H1 (cell line): Measurements from ENCODE around the gene NKX2-1. TPM values are rescaled to one million over a fixed set of nuclear protein-coding genes. Genes with fewer than 3 reads are reported as not detected.

Experiments used
- CTCF ChIA-PET: fragments of 300-600 bp; sonication (Branson Sonifier 250); formaldehyde crosslinking; loops from one replicate; lab custom pipeline; 2021; ENCODE audit not compliant: partially characterized antibody; lab: Charles Lee
- POLR2A ChIA-PET: fragments of 300-600 bp; sonication (Branson Sonifier 250); formaldehyde crosslinking; loops from one replicate; lab custom pipeline; 2021; ENCODE audit warnings: inconsistent platforms; ENCODE audit not compliant: partially characterized antibody; lab: Charles Lee
- DNase-seq, 2 experiments: peaks; one replicate each; pipeline versions ENCODE4 v3.0.0 to v3.0.0-alpha.2; 2010 to 2022; ENCODE audit warnings: low spot score in 2 of 2, low read depth in 1 of 2, mixed read lengths in 1 of 2
- FAIRE-seq: peaks from 2 replicates; lab custom pipeline; 2011; peaks lifted over from hg19 to GRCh38; lab: Jason Lieb, UNC
- H2AFZ ChIP-seq: 2 replicates; pipeline ENCODE4 v1.8.1; 2012; ENCODE audit warnings: low read length, inconsistent platforms
- H2AK5ac ChIP-seq: 2 replicates; pipeline ENCODE4 v1.6.1; 2013; ENCODE audit warnings: low read depth, low read length
- H2BK120ac ChIP-seq: replicated peaks from 2 replicates; pipeline ENCODE3; 2013; ENCODE audit warnings: low read depth, low read length, inconsistent platforms
- H2BK12ac ChIP-seq: 2 replicates; pipeline ENCODE4 v1.6.1; 2013; ENCODE audit warnings: low read depth, low read length
- H2BK15ac ChIP-seq: 2 replicates; pipeline ENCODE4 v1.6.1; 2013; ENCODE audit warnings: low read length
- H2BK20ac ChIP-seq: 2 replicates; pipeline ENCODE4 v1.6.1; 2013; ENCODE audit warnings: low read length
- H2BK5ac ChIP-seq: 2 replicates; pipeline ENCODE4 v1.6.1; 2013; ENCODE audit warnings: low read depth, low read length
- H3K14ac ChIP-seq: 2 replicates; pipeline ENCODE4 v1.6.1; 2013; ENCODE audit warnings: inconsistent platforms; ENCODE audit not compliant: insufficient read length
- H3K18ac ChIP-seq: 2 replicates; pipeline ENCODE4 v1.6.1; 2013; ENCODE audit warnings: low read length; ENCODE audit errors: extremely low read depth
- H3K23ac ChIP-seq: 2 replicates; pipeline ENCODE4 v1.6.1; 2013; ENCODE audit warnings: inconsistent platforms; ENCODE audit not compliant: insufficient read length
- H3K23me2 ChIP-seq: 2 replicates; pipeline ENCODE4 v1.6.1; 2013; ENCODE audit warnings: low read depth, low read length
- H3K27ac ChIP-seq: 2 replicates; pipeline ENCODE4 v1.6.1; 2011; ENCODE audit warnings: low read depth, low read length, inconsistent platforms
- H3K27me3 ChIP-seq, 4 experiments: replicated peaks in 1 of 4; 1 replicate in 1 of 4; 2 replicates in 3 of 4; pipeline versions ENCODE4 v1.6.1 to v1.8.1; 2011 to 2013; ENCODE audit warnings: low read length in 3 of 4, mild to moderate bottlenecking in 3 of 4, inconsistent platforms in 2 of 4, mixed read lengths in 2 of 4, moderate library complexity in 1 of 4; ENCODE audit not compliant: control insufficient read depth in 3 of 4, insufficient read depth in 3 of 4; ENCODE audit errors: extremely low read depth in 1 of 4
- H3K36me3 ChIP-seq, 4 experiments: 2 replicates each; pipeline versions ENCODE4 v1.6.1 to v1.8.1; 2011 to 2013; ENCODE audit warnings: mild to moderate bottlenecking in 4 of 4, low read length in 3 of 4, moderate library complexity in 2 of 4, control low read depth in 1 of 4, inconsistent platforms in 1 of 4; ENCODE audit not compliant: insufficient read depth in 4 of 4, control insufficient read depth in 2 of 4
- H3K4ac ChIP-seq: replicated peaks from 2 replicates; pipeline ENCODE3; 2013; ENCODE audit warnings: low read length, low read depth, mixed read lengths, inconsistent platforms; ENCODE audit not compliant: insufficient read length
- H3K4me1 ChIP-seq, 4 experiments: replicated peaks in 1 of 4; 1 replicate in 1 of 4; 2 replicates in 3 of 4; pipeline versions ENCODE4 v1.6.1 to v1.8.1; 2011 to 2013; ENCODE audit warnings: low read length in 3 of 4, inconsistent platforms in 2 of 4, mixed read lengths in 1 of 4; ENCODE audit not compliant: insufficient read depth in 4 of 4, control insufficient read depth in 3 of 4
- H3K4me2 ChIP-seq, 2 experiments: 2 replicates each; pipeline versions ENCODE4 v1.6.1 to v1.8.1; 2011 to 2013; ENCODE audit warnings: low read depth in 2 of 2, low read length in 2 of 2, control low read depth in 1 of 2, inconsistent platforms in 1 of 2, mild to moderate bottlenecking in 1 of 2; ENCODE audit not compliant: insufficient read depth in 1 of 2
- H3K4me3 ChIP-seq, 4 experiments: fragments of 200-600, 300-600 bp in 1 of 4; sonication (generic), shearing (Covaris generic), sonication (Bioruptor Twin) in 1 of 4; 2 replicates each; pipeline versions ENCODE4 v1.5.1 to v1.8.1; 2011 to 2016; ENCODE audit warnings: low read length in 4 of 4, low read depth in 3 of 4, control low read depth in 2 of 4, inconsistent platforms in 2 of 4, mild to moderate bottlenecking in 2 of 4, mixed read lengths in 1 of 4, moderate library complexity in 1 of 4; ENCODE audit not compliant: insufficient read depth in 2 of 4; ENCODE audit errors: extremely low read depth in 1 of 4
- H3K56ac ChIP-seq: replicated peaks from 2 replicates; pipeline ENCODE3; 2013; ENCODE audit warnings: low read depth, mild to moderate bottlenecking, mixed read lengths, low read length, inconsistent platforms; ENCODE audit not compliant: insufficient read length
- H3K79me1 ChIP-seq: 2 replicates; pipeline ENCODE4 v1.6.1; 2013; ENCODE audit warnings: low read depth, low read length, control low read depth
- H3K79me2 ChIP-seq, 2 experiments: 2 replicates each; pipeline versions ENCODE4 v1.6.1 to v1.8.1; 2012 to 2013; ENCODE audit warnings: low read length in 2 of 2, mild to moderate bottlenecking in 2 of 2, inconsistent platforms in 1 of 2; ENCODE audit not compliant: insufficient read depth in 2 of 2, control insufficient read depth in 1 of 2
- H3K9ac ChIP-seq, 4 experiments: replicated peaks in 1 of 4; 1 replicate in 1 of 4; 2 replicates in 3 of 4; pipeline versions ENCODE4 v1.6.1 to v1.8.1; 2011 to 2013; ENCODE audit warnings: low read depth in 3 of 4, low read length in 3 of 4, control low read depth in 2 of 4, mild to moderate bottlenecking in 2 of 4, moderate library complexity in 2 of 4, inconsistent platforms in 1 of 4; ENCODE audit errors: extremely low read depth in 1 of 4
- H3K9me3 ChIP-seq, 2 experiments: 2 replicates each; pipeline versions ENCODE4 v1.6.1 to v1.8.1; 2012 to 2013; ENCODE audit warnings: mild to moderate bottlenecking in 2 of 2, moderate library complexity in 2 of 2, control low read depth in 1 of 2, inconsistent platforms in 1 of 2, low read depth in 1 of 2, low read length in 1 of 2, mixed read lengths in 1 of 2; ENCODE audit not compliant: insufficient read depth in 2 of 2
- H4K20me1 ChIP-seq, 2 experiments: replicated peaks in 1 of 2; 2 replicates each; pipeline versions ENCODE3 to v1.8.1; 2011 to 2013; ENCODE audit warnings: inconsistent platforms in 2 of 2, low read length in 2 of 2, mild to moderate bottlenecking in 1 of 2; ENCODE audit not compliant: insufficient read depth in 2 of 2, control insufficient read depth in 1 of 2
- H4K5ac ChIP-seq: 2 replicates; pipeline ENCODE4 v1.6.1; 2013; ENCODE audit warnings: low read length, low read depth, mixed read lengths, inconsistent platforms; ENCODE audit not compliant: insufficient read length
- H4K8ac ChIP-seq: 2 replicates; pipeline ENCODE4 v1.8.0; 2013; ENCODE audit warnings: mild to moderate bottlenecking, moderate library complexity, low read length, inconsistent platforms; ENCODE audit not compliant: insufficient read depth; ENCODE audit errors: extremely low read depth
- H4K91ac ChIP-seq: replicated peaks from 2 replicates; pipeline ENCODE3; 2013; ENCODE audit warnings: low read length, mixed read lengths, inconsistent platforms; ENCODE audit not compliant: insufficient read length
- ATF3 ChIP-seq: IDR thresholded peaks from 2 replicates; pipeline ENCODE4 v1.6.1; 2011; ENCODE audit warnings: low read depth, mild to moderate bottlenecking, low read length; ENCODE audit not compliant: insufficient read depth
- BACH1 ChIP-seq: IDR thresholded peaks from 2 replicates; pipeline ENCODE4 v1.6.1; 2012; ENCODE audit warnings: low read length, improper control_type of control experiment
- CHD2 ChIP-seq: IDR thresholded peaks from 2 replicates; pipeline ENCODE4 v1.6.1; 2012; ENCODE audit warnings: low read length, improper control_type of control experiment
- E2F6 ChIP-seq: IDR thresholded peaks from 2 replicates; pipeline ENCODE4 v1.6.1; 2012; ENCODE audit warnings: inconsistent platforms
- EP300 ChIP-seq, 2 experiments: IDR thresholded peaks; 1 replicate in 1 of 2; 2 replicates in 1 of 2; pipeline ENCODE4 v1.6.1; 2011 to 2012; ENCODE audit warnings: low read depth in 2 of 2, low read length in 2 of 2, mild to moderate bottlenecking in 2 of 2, borderline replicate concordance in 1 of 2, inconsistent platforms in 1 of 2, moderate library complexity in 1 of 2
- GABPA ChIP-seq: IDR thresholded peaks from 2 replicates; pipeline ENCODE4 v1.6.1; 2011; ENCODE audit warnings: mild to moderate bottlenecking, low read length, moderate library complexity, borderline replicate concordance; ENCODE audit not compliant: insufficient read depth
- JUN ChIP-seq: IDR thresholded peaks from 2 replicates; pipeline ENCODE4 v1.6.1; 2011; ENCODE audit warnings: low read depth, mild to moderate bottlenecking, improper control_type of control experiment, low read length
- POLR2A ChIP-seq, 2 experiments: IDR thresholded peaks; 1 replicate in 1 of 2; 2 replicates in 1 of 2; pipeline ENCODE4 v1.6.1; 2011; ENCODE audit warnings: low read depth in 2 of 2, low read length in 2 of 2, mild to moderate bottlenecking in 2 of 2; ENCODE audit errors: control extremely low read depth in 1 of 2
- RBBP5 ChIP-seq: IDR thresholded peaks from 2 replicates; pipeline ENCODE4 v1.7.1; 2012; ENCODE audit warnings: low read depth, mild to moderate bottlenecking, inconsistent platforms, low read length, moderate library complexity, borderline replicate concordance
- WGBS, 2 experiments: shearing (Covaris generic) in 1 of 2; methylation state at CpG; one replicate each; pipeline versions ENCODE4 v1.1.6 to v1.1.7; 2013 to 2015; ENCODE audit warnings: low lambda C conversion rate in 2 of 2, mixed read lengths in 2 of 2, inconsistent platforms in 1 of 2, low coverage in 1 of 2, missing lambda C conversion rate in 1 of 2; ENCODE audit not compliant: insufficient replicate concordance in 2 of 2, insufficient coverage in 1 of 2, insufficient read length in 1 of 2; ENCODE audit errors: extremely low coverage in 1 of 2, missing lambda C conversion rate in 1 of 2; 5-methylcytosine and 5-hydroxymethylcytosine counted together
- polyA plus RNA-seq, 7 experiments: library from polyadenylated mRNA; depleted of rRNA in 3 of 7; stranded (reverse) in 5 of 7; unstranded in 2 of 7; fragments of >200 nt in 5 of 7; fragments of 200-250 nt in 2 of 7; gene quantifications; 1 replicate in 5 of 7; 2 replicates in 1 of 7; 4 replicates in 1 of 7; pipeline versions ENCODE4 v1.2.1 to v1.2.3, GENCODE V29; 2011 to 2013; ENCODE audit warnings: missing spikeins in 2 of 7, mixed read lengths in 2 of 7
- total RNA-seq: library from RNA; stranded (reverse); fragmentation: NEBNext Ultra II Directional; extraction: Animal tissue kit (Norgen Biotek cat#: 25700); gene quantifications from 2 replicates; pipeline ENCODE4 v1.2.1, GENCODE V29; 2021

The NKX2-1 gene
- total and polyA plus RNA-seq, 2 of the 8 experiments (the other 6 are each of a cell fraction or from before 2014, with no cell fraction given): not detected

- no peak overlapping the region; a peak in 1 of 7 replicates for H3K9ac ChIP-seq
- H2BK5ac ChIP-seq: 0 out of 2 replicates have a peak overlapping the region, but pooled peaks have one; percentile 16
- H3K9me3 ChIP-seq: no peaks in the 10 kb centered on the region
- H3K79me2 ChIP-seq: no peaks in the 10 kb centered on the region
- peaks cover 35 to 42% of the 10 kb centered on the region in 2 experiments for H4K20me1 ChIP-seq
- no peak overlapping the region for H4K5ac ChIP-seq
- H3K79me1 ChIP-seq: no peaks in the 10 kb centered on the region
- peaks cover 1% of the 10 kb centered on the region; the same call in 1 of the 2 replicates for H3K23me2 ChIP-seq
- H3K27ac ChIP-seq: no peak overlapping the region
- H3K23ac ChIP-seq: no peak overlapping the region
- CTCF ChIA-PET: interaction anchor here (0.7 to 9.7 kb wide), 14 partner anchors 8 to 409 kb away, joined by 3 to 202 read pairs (median 5); partner anchors contain the start of gene NKX2-1
- peaks cover under 1 to 26% (median 18%) of the 10 kb centered on the region in 4 experiments; a peak in 6 of 7 replicates for H3K4me1 ChIP-seq
- no peak overlapping the region for H3K14ac ChIP-seq
- H2AK5ac ChIP-seq: no peak overlapping the region
- H3K36me3 ChIP-seq: peaks cover 0 to 9% (median 0%) of the 10 kb centered on the region in 4 experiments; a peak in 1 of 8 replicates
- H4K8ac ChIP-seq: no peak overlapping the region
- no peak overlapping the region for H2BK15ac ChIP-seq
- H3K27me3 ChIP-seq: peaks cover 94 to 99% (median 97%) of the 10 kb centered on the region in 4 experiments
- no peak overlapping the region for H4K91ac ChIP-seq
- H2BK20ac ChIP-seq: peak overlapping the region; percentile 48; the same call in 1 of the 2 replicates
- H3K4me2 ChIP-seq: peak overlapping the region; percentile 50 to 55; a peak in 2 of 4 replicates
- no peak overlapping the region for H3K4ac ChIP-seq
- H3K18ac ChIP-seq: no peak overlapping the region
- H2BK120ac ChIP-seq: no peak overlapping the region
- POLR2A ChIA-PET: interaction anchor here (1.3 to 2.1 kb wide), 4 partner anchors 10 to 143 kb away, joined by 3 to 8 read pairs (median 6); no protein-coding TSS in a partner anchor
- 4% methylated on average over 34 of the region's 38 CpGs; no CpG with 5 or more reads in 1 of the 2 experiments for WGBS, 2 experiments
- no peak overlapping the region for H2AFZ ChIP-seq
- 0 out of 2 replicates have a peak overlapping the region, but pooled peaks have one; percentile 55 for H2BK12ac ChIP-seq
- peak overlapping the region in 1 of 4 experiments; percentile 28; a peak in 1 of 8 replicates for H3K4me3 ChIP-seq
- no peak overlapping the region for H3K56ac ChIP-seq
- peak in 1 of 2 experiments; percentile 63 for DNase-seq
- no peak for FAIRE-seq
- TF ChIP-seq JUN (no peak), EP300 (IDR thresholded peaks at IDR 0.05; ENCODE audit: borderline replicate concordance in 1 of 2, low read depth in 2 of 2, low read length in 2 of 2) (no peak), RBBP5 (no peak), GABPA (no peak), BACH1 (no peak), E2F6 (no peak), POLR2A (IDR thresholded peaks at IDR 0.05; ENCODE audit: control extremely low read depth in 1 of 2, low read depth in 2 of 2, low read length in 2 of 2) (no peak), ATF3 (no peak), CHD2 (no peak)
Observed at GRCh38 chr14:36514278-36515104, 5.5 kb downstream of the NKX2-1 start.
